DND-41 (cell line): ENCODE data around the gene AP1AR.

Experiments
- ATAC-seq: fragments of 200-7000 bp; cut with Tn5 transposase; 3 replicates; pipeline ENCODE4 v1.9.1; 2021; ENCODE audit warnings: low read depth; ENCODE audit not compliant: insufficient read depth
- DNase-seq: peaks from one replicate; pipeline ENCODE4 v3.0.0-alpha.2; 2020
- H2AFZ ChIP-seq: 2 replicates; pipeline ENCODE4 v1.6.0; 2012; ENCODE audit warnings: low read depth, low read length
- H3K27ac ChIP-seq: 2 replicates; pipeline ENCODE4 v1.5.1; 2012; ENCODE audit warnings: low read length, inconsistent platforms
- H3K27me3 ChIP-seq: fragments of 200-600 bp; sonication (generic); 2 replicates; pipeline ENCODE4 v1.6.0; 2012; ENCODE audit warnings: low read length, mild to moderate bottlenecking, inconsistent platforms; ENCODE audit not compliant: insufficient read depth, poor library complexity
- H3K36me3 ChIP-seq: 2 replicates; pipeline ENCODE4 v1.5.1; 2012; ENCODE audit warnings: low read length, inconsistent platforms; ENCODE audit not compliant: insufficient read depth
- H3K4me1 ChIP-seq: 2 replicates; pipeline ENCODE4 v1.5.1; 2012; ENCODE audit warnings: mild to moderate bottlenecking, low read length; ENCODE audit not compliant: insufficient read depth
- H3K4me2 ChIP-seq: 2 replicates; pipeline ENCODE4 v1.6.0; 2012; ENCODE audit warnings: mild to moderate bottlenecking, moderate library complexity, low read length, inconsistent platforms; ENCODE audit not compliant: insufficient read depth
- H3K4me3 ChIP-seq, 2 experiments: fragments of 200-600 bp in 1 of 2; shearing (Covaris generic) in 1 of 2; 2 replicates each; pipeline ENCODE4 v1.5.1; 2012 to 2016; ENCODE audit warnings: inconsistent platforms in 2 of 2, low read length in 2 of 2, mild to moderate bottlenecking in 2 of 2, low read depth in 1 of 2, moderate library complexity in 1 of 2
- H3K79me2 ChIP-seq: 2 replicates; pipeline ENCODE4 v1.6.0; 2012; ENCODE audit warnings: low read length, inconsistent platforms; ENCODE audit not compliant: insufficient read depth
- H3K9ac ChIP-seq: 2 replicates; pipeline ENCODE4 v1.6.0; 2012; ENCODE audit warnings: low read depth, mild to moderate bottlenecking, inconsistent platforms, low read length, moderate library complexity
- H3K9me3 ChIP-seq: 2 replicates; pipeline ENCODE4 v1.5.1; 2012; ENCODE audit warnings: low read length, moderate library complexity, mild to moderate bottlenecking, inconsistent platforms; ENCODE audit not compliant: insufficient read depth, severe bottlenecking
- H4K20me1 ChIP-seq: 2 replicates; pipeline ENCODE4 v1.6.0; 2012; ENCODE audit warnings: low read length; ENCODE audit not compliant: insufficient read depth
- EZH2 ChIP-seq: IDR thresholded peaks from 3 replicates; pipeline ENCODE4 v1.6.1; 2012; ENCODE audit warnings: borderline replicate concordance, low read depth, mild to moderate bottlenecking, moderate library complexity, low read length, inconsistent platforms; ENCODE audit not compliant: severe bottlenecking
- TF ChIP-seq, protein P1 (sequence below): IDR thresholded peaks from 2 replicates; pipeline ENCODE4 v1.5.1; 2012; ENCODE audit warnings: borderline replicate concordance, low read length, moderate library complexity, mild to moderate bottlenecking; ENCODE audit not compliant: poor library complexity, severe bottlenecking; ENCODE audit errors: extremely low read depth

Gene AP1AR

GRCh38 chr4:112276113-112276512 is 44.5 kb downstream of the AP1AR start:
- Histone ChIP-seq H3K4me3 (no peak overlapping the region), H4K20me1 (peaks cover 12% of the 10 kb centered on the region), H3K4me1 (peaks cover 5% of the 10 kb centered on the region; the same call in 1 of the 2 replicates), H3K27me3 (no peaks in the 10 kb centered on the region), H3K9me3 (no peaks in the 10 kb centered on the region), H3K27ac (no peak overlapping the region), H2AFZ (no peak overlapping the region), H3K9ac (no peak overlapping the region), H3K79me2 (peaks cover 42% of the 10 kb centered on the region), H3K36me3 (peaks cover 37% of the 10 kb centered on the region), H3K4me2 (no peak overlapping the region)
- DNase-seq (no peak), ATAC-seq (no peak)
- TF ChIP-seq, protein P1, sequence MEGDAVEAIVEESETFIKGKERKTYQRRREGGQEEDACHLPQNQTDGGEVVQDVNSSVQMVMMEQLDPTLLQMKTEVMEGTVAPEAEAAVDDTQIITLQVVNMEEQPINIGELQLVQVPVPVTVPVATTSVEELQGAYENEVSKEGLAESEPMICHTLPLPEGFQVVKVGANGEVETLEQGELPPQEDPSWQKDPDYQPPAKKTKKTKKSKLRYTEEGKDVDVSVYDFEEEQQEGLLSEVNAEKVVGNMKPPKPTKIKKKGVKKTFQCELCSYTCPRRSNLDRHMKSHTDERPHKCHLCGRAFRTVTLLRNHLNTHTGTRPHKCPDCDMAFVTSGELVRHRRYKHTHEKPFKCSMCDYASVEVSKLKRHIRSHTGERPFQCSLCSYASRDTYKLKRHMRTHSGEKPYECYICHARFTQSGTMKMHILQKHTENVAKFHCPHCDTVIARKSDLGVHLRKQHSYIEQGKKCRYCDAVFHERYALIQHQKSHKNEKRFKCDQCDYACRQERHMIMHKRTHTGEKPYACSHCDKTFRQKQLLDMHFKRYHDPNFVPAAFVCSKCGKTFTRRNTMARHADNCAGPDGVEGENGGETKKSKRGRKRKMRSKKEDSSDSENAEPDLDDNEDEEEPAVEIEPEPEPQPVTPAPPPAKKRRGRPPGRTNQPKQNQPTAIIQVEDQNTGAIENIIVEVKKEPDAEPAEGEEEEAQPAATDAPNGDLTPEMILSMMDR: no peak
- no peak for TF ChIP-seq EZH2

DNA sequence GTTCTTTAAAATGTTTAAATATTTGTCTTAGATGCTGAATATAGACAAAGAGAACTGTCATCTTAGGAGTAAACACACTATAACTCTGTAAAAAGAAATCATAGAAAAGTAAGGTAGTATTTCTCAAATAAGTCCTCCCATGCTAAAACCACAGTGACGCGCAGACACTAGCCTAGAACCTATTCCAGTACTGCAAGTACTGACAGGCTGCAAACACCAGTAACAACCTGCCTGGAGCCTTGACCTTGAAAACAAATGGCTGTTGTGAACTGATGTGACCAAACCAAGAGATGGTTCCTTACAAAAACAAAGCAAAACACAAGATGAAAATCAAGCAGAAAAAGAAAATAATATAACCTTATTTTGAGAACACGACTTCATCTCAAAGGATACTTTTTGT is 45.6 kb downstream of the AP1AR start:
- Histone ChIP-seq H3K9me3 (no peaks in the 10 kb centered on the region), H3K4me1 (peaks cover 11% of the 10 kb centered on the region; the same call in 1 of the 2 replicates), H3K27me3 (no peaks in the 10 kb centered on the region), H4K20me1 (peaks cover 19% of the 10 kb centered on the region), H3K27ac (no peak overlapping the region), H2AFZ (no peak overlapping the region), H3K4me2 (no peak overlapping the region), H3K9ac (no peak overlapping the region), H3K79me2 (peaks cover 53% of the 10 kb centered on the region), H3K4me3 (no peak overlapping the region), H3K36me3 (peaks cover 48% of the 10 kb centered on the region)
- TF ChIP-seq, protein P1: no peak
- no peak for TF ChIP-seq EZH2
- no peak for DNase-seq
- no peak for ATAC-seq

GRCh38 chr4:112277705-112278448 is 46.3 kb downstream of the AP1AR start:
- no peak for ATAC-seq
- no peak overlapping the region for H2AFZ ChIP-seq
- H3K27me3 ChIP-seq: no peaks in the 10 kb centered on the region
- peaks cover 17% of the 10 kb centered on the region for H3K4me1 ChIP-seq
- H3K4me2 ChIP-seq: no peak overlapping the region
- peaks cover 60% of the 10 kb centered on the region for H3K79me2 ChIP-seq
- H4K20me1 ChIP-seq: peaks cover 20% of the 10 kb centered on the region
- no peak overlapping the region for H3K27ac ChIP-seq
- no peak for DNase-seq
- no peak overlapping the region for H3K4me3 ChIP-seq
- H3K9me3 ChIP-seq: no peaks in the 10 kb centered on the region
- TF ChIP-seq, protein P1: no peak
- no peak for TF ChIP-seq EZH2
- peaks cover 50% of the 10 kb centered on the region for H3K36me3 ChIP-seq
- H3K9ac ChIP-seq: no peak overlapping the region
